Gastrocnemius medialis (tissue), 4 donors: ENCODE data around the gene CNIH4. TPM values are rescaled to one million over a fixed set of nuclear protein-coding genes. Genes with fewer than 3 reads are reported as not detected.

ENCODE experiments used
- ATAC-seq, 2 donors: fragments of 150-250 bp; one replicate each; pipeline ENCODE4 v1.9.1; 2016
- DNase-seq, 2 donors: peaks; one replicate each; pipeline ENCODE4 v3.0.0-alpha.2; 2019
- H3K27ac ChIP-seq, 4 donors: fragments of 200-600 bp; sonication (generic); 1 replicate in 1 of 4; 2 replicates in 3 of 4; pipeline ENCODE4 v1.5.1; 2016 to 2018; ENCODE audit warnings: mild to moderate bottlenecking in 2 of 4, moderate library complexity in 1 of 4
- H3K27me3 ChIP-seq, 3 donors: fragments of 200-600 bp; sonication (generic) in 2 of 3; 1 replicate in 1 of 3; 2 replicates in 2 of 3; pipeline versions ENCODE4 v1.5.1 to v1.6.0; 2016 to 2019; ENCODE audit warnings: mild to moderate bottlenecking in 1 of 3, moderate library complexity in 1 of 3
- H3K36me3 ChIP-seq, 2 donors: fragments of 200-600 bp; sonication (generic) in 1 of 2; one replicate each; pipeline ENCODE4 v1.5.1; 2017 to 2018
- H3K4me1 ChIP-seq, 2 donors: fragments of 200-600 bp; sonication (generic) in 1 of 2; one replicate each; pipeline ENCODE4 v1.5.1; 2016 to 2017; ENCODE audit warnings: mild to moderate bottlenecking in 2 of 2
- H3K4me3 ChIP-seq, 4 donors: fragments of 200-600 bp; sonication (generic) in 3 of 4; 1 replicate in 1 of 4; 2 replicates in 3 of 4; pipeline ENCODE4 v1.5.1; 2016 to 2019; ENCODE audit warnings: mild to moderate bottlenecking in 2 of 4
- H3K9me3 ChIP-seq, 3 donors: fragments of 200-600 bp; sonication (generic) in 2 of 3; 1 replicate in 1 of 3; 2 replicates in 2 of 3; pipeline ENCODE4 v1.5.1; 2016 to 2019
- POLR2A ChIP-seq, 2 donors: fragments of 450-650 bp; IDR thresholded peaks; one replicate each; pipeline ENCODE4 v1.6.1; 2017; ENCODE audit warnings: antibody characterized with exemption in 2 of 2, mild to moderate bottlenecking in 2 of 2, moderate library complexity in 2 of 2
- in situ Hi-C, 4 donors: fragments of 200-750 bp; cut with MboI; loops; one replicate each; pipeline versions ENCODE4 v1.15.0 to v1.8.0; 2017; ENCODE audit warnings: low sequenced_read_pairs in 4 of 4
- intact Hi-C: fragments of 100-400 bp; cut with DNase I; formaldehyde crosslinking; loops from one replicate; pipeline ENCODE4 v1.15.1; 2023; ENCODE audit warnings: low total_unique reads
- total RNA-seq, 4 donors: library from RNA; depleted of rRNA; stranded (reverse); fragments of >200 nt; gene quantifications; one replicate each; pipeline versions ENCODE4 v1.1.0 to v1.2.3, GENCODE V29; 2016
- TF ChIP-seq, protein P1 (sequence below), 5 experiments: fragments of 450-650 bp in 3 of 5; fragments of 200-600 bp in 2 of 5; sonication (generic) in 2 of 5; IDR thresholded peaks in 4 of 5; conservative IDR thresholded peaks in 1 of 5; 1 replicate in 4 of 5; 2 replicates in 1 of 5; pipeline ENCODE4 v1.5.1; 2016 to 2019; ENCODE audit warnings: antibody characterized with exemption in 5 of 5, mild to moderate bottlenecking in 3 of 5, moderate library complexity in 3 of 5

Gene CNIH4
- total RNA-seq, 4 donors from 2014 or later: 24.5 to 58.5 (median 39.1) TPM

GRCh38 chr1:224380003-224380402 lies 23.3 kb downstream of the CNIH4 start:
- DNase-seq (no peak), ATAC-seq (no peak)
- TF ChIP-seq, protein P1, sequence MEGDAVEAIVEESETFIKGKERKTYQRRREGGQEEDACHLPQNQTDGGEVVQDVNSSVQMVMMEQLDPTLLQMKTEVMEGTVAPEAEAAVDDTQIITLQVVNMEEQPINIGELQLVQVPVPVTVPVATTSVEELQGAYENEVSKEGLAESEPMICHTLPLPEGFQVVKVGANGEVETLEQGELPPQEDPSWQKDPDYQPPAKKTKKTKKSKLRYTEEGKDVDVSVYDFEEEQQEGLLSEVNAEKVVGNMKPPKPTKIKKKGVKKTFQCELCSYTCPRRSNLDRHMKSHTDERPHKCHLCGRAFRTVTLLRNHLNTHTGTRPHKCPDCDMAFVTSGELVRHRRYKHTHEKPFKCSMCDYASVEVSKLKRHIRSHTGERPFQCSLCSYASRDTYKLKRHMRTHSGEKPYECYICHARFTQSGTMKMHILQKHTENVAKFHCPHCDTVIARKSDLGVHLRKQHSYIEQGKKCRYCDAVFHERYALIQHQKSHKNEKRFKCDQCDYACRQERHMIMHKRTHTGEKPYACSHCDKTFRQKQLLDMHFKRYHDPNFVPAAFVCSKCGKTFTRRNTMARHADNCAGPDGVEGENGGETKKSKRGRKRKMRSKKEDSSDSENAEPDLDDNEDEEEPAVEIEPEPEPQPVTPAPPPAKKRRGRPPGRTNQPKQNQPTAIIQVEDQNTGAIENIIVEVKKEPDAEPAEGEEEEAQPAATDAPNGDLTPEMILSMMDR (IDR thresholded peaks at IDR 0.05 in 4 of 5, conservative IDR thresholded peaks at IDR 0.05 in 1 of 5): no peak
- no peak for TF ChIP-seq POLR2A (IDR thresholded peaks at IDR 0.05)
- Histone ChIP-seq H3K4me3 (no peak overlapping the region), H3K4me1 (peaks cover 19 to 28% of the 10 kb centered on the region in 2 donors), H3K36me3 (peaks cover 0 to 10% of the 10 kb centered on the region in 2 donors), H3K9me3 (no peaks in the 10 kb centered on the region), H3K27me3 (no peaks in the 10 kb centered on the region), H3K27ac (peak overlapping the region in 2 of 4 donors; percentile 44 to 69)
- in situ Hi-C loops: no loop called here
- intact Hi-C loops: loop anchor here (5.0 kb wide), 1 partner anchor 52 kb away; the partner anchor contains the start of gene WDR26

DNA sequence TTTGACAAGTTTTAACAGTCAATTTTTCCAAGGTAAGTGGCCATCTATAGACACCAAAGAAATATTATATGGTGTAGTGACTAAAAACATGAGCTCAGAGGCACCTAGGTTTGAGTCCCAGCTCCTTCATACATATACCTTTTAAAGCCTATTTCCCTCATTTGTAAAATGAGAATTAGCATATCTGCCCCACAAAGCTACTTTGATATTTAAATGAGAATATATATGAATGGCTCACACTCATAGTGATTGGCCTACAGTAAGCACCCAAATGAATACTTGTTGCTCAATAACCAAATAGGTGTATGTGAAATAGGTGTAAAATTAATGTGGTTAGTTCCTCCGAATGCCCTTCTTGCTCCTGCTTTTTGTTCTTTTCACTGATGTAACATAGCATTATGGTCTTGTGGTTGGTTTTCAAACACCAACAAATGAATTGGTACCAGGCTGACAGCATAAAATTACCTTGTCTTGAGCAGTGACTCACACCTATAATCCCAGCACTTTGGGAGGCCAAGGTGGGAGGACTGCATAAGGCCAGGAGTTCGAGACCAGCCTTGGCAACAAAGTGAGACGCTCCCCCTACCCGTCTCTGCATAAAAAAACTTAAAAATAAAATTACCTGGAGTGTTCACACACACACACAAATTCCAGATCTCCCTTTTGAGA lies 25.3 kb downstream of the CNIH4 start:
- no peak for TF ChIP-seq POLR2A (IDR thresholded peaks at IDR 0.05)
- TF ChIP-seq, protein P1 (IDR thresholded peaks at IDR 0.05 in 4 of 5, conservative IDR thresholded peaks at IDR 0.05 in 1 of 5): no peak
- no peaks in the 10 kb centered on the region for H3K9me3 ChIP-seq
- peaks cover 0 to 23% of the 10 kb centered on the region in 2 donors for H3K36me3 ChIP-seq
- no peaks in the 10 kb centered on the region for H3K27me3 ChIP-seq
- in situ Hi-C loops (no loop called here), intact Hi-C loops (loop anchor here (5.0 kb wide), 1 partner anchor 50 kb away; the partner anchor contains the start of gene WDR26)
- DNase-seq (no peak), ATAC-seq (no peak)
- H3K4me1 ChIP-seq: peaks cover 11 to 12% of the 10 kb centered on the region in 2 donors
- no peak overlapping the region for H3K4me3 ChIP-seq
- no peak overlapping the region for H3K27ac ChIP-seq

DNA sequence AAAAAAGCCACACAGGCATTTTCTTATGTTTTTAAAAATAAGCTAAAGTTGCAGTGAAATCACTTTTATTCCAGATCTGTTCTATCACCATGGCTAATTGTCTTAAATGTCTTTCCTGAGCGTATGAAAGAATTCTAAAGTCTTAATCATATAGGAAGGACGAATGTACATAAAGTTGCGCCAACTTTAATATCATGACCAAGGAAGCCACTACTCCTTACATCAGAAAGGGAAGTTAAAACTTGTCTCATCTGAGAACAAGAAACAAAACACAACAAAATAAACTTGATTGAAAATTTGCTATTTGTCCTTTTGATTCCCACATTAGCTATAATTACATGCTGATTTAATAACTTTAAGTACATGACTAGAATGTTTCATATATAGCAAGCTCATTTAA lies 26.5 kb downstream of the CNIH4 start:
- no peak for TF ChIP-seq POLR2A (IDR thresholded peaks at IDR 0.05)
- TF ChIP-seq, protein P1 (IDR thresholded peaks at IDR 0.05 in 4 of 5, conservative IDR thresholded peaks at IDR 0.05 in 1 of 5): no peak
- H3K4me1 ChIP-seq: peaks cover under 1% of the 10 kb centered on the region in 2 donors

GRCh38 chr1:224387302-224387912 lies 30.7 kb downstream of the CNIH4 start:
- intact Hi-C loops (no loop called here), in situ Hi-C loops (no loop called here)
- TF ChIP-seq, protein P1 (IDR thresholded peaks at IDR 0.05 in 4 of 5, conservative IDR thresholded peaks at IDR 0.05 in 1 of 5): no peak
- TF ChIP-seq POLR2A (IDR thresholded peaks at IDR 0.05): no peak
- H3K4me1 ChIP-seq: no peaks in the 10 kb centered on the region
- no peak for ATAC-seq
- no peaks in the 10 kb centered on the region for H3K27me3 ChIP-seq
- H3K9me3 ChIP-seq: no peaks in the 10 kb centered on the region
- no peak overlapping the region for H3K4me3 ChIP-seq
- DNase-seq: no peak
- peaks cover 0 to 65% of the 10 kb centered on the region in 2 donors for H3K36me3 ChIP-seq
- peak overlapping the region in 1 of 4 donors; percentile 5 for H3K27ac ChIP-seq

More for the DNA sequence above, 26.5 kb downstream of the CNIH4 start:
- DNase-seq (no peak), ATAC-seq (no peak)
- in situ Hi-C loops (no loop called here), intact Hi-C loops (loop anchor here (5.0 kb wide), 1 partner anchor 49 kb away; the partner anchor contains the start of gene WDR26)
- Histone ChIP-seq H3K27me3 (no peaks in the 10 kb centered on the region), H3K4me3 (no peak overlapping the region), H3K36me3 (peaks cover 0 to 35% of the 10 kb centered on the region in 2 donors), H3K27ac (no peak overlapping the region), H3K9me3 (no peaks in the 10 kb centered on the region)
